Measurements from ENCODE around the gene EIF4H.
"Not testable (repeated sequence)": the region's sequence is repeated elsewhere in the genome, so short reads cannot be mapped to it uniquely, and the experiment has no call there.

EIF4H gene

GRCh38 chr7:74176555-74176954 lies 2.4 kb downstream of the EIF4H start:
- no peak for DNase-seq

DNA sequence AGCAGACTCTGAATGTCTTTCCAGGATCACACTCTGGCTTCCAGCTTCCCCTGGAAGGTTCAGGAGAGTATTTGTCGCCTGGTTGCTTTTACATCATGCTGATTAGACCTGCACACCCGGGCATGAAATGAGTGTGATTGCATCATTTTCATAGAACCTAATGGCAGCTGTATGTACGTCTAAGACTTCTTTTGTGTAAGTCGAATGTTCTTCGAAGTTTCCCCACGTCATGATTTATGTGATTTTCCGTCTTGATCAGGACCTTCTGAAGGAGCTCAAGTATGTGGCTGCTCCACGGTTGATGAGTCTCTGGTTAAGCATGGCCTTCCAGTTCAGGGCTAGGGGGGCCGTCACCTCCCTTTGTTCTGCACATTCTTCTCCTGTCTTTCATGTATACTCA lies 4.5 kb downstream of the EIF4H start:
- DNase-seq = no peak

- no peak for DNase-seq
Observed at GRCh38 chr7:74179935-74180604, 5.9 kb downstream of the EIF4H start.

DNA sequence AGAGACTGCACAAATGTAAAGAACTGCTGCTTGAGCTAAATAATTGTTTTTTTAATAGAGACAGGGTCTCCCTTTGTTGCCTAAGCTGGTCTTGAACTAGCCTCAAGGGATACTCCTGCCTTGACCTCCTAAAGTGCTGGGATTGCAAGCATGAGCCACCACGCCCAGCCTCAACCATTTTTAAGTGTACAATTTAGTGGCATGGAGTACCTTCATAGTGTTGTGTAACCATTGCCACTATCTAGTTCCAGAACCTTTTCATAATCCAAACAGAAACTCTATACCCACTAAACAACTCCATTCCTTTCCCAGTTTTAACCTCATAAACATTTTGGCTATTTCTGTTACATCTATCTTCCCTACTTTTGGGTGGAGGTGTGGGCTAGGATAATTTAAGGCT lies 6.7 kb downstream of the EIF4H start:
- DNase-seq = no peak

DNA sequence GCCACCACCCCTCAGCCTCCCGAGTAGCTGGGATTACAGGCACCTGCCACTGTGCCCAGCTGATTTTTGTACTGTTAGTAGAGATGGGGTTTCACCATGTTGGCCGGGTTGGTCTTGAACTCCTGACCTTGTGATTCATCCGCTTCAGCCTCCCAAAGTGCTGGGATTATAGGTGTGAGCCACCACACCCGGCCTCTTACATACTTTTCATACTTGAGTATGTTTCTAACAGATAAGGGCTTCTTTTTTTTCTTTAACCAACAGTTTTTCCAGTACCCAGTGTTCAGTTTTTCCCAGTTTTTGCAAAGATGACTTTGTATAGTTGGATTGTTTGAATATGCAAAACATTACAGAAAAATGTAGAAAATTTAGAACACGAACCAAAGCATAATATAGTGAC lies 7.7 kb downstream of the EIF4H start:
- no peak for DNase-seq

DNA sequence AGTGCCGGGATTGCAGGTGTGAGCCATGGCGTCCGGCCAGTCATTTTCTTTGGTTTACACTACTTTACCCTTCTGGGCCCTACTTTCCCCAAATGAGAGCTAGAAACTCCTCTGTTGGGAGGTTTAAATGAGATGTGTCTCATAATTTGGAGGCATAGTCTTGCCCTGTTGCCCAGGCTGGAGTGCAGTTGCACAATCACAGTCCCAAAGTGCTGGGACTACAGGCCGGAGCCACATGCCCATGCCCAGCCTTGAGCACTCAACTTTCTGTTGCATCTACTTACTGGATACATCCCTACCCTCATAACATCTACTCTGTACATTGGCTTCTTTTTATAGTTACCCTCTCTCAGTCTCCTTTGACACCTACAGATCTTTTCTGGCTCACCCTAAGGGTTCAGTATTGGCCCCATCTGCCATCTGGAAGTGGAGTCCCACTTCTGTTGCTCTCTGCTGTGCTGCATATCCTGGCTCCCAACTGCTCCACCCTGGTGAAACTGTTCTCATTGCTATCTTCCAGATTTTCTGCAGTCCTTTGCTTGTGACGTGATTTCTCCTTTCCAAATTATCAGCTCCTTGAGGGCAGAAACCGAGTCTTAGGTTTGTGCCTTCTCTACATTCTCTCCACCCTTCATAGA lies 8.4 kb downstream of the EIF4H start:
- no peak for DNase-seq

- DNase-seq = no peak
Observed at GRCh38 chr7:74183142-74183541, 9.0 kb downstream of the EIF4H start.

DNA sequence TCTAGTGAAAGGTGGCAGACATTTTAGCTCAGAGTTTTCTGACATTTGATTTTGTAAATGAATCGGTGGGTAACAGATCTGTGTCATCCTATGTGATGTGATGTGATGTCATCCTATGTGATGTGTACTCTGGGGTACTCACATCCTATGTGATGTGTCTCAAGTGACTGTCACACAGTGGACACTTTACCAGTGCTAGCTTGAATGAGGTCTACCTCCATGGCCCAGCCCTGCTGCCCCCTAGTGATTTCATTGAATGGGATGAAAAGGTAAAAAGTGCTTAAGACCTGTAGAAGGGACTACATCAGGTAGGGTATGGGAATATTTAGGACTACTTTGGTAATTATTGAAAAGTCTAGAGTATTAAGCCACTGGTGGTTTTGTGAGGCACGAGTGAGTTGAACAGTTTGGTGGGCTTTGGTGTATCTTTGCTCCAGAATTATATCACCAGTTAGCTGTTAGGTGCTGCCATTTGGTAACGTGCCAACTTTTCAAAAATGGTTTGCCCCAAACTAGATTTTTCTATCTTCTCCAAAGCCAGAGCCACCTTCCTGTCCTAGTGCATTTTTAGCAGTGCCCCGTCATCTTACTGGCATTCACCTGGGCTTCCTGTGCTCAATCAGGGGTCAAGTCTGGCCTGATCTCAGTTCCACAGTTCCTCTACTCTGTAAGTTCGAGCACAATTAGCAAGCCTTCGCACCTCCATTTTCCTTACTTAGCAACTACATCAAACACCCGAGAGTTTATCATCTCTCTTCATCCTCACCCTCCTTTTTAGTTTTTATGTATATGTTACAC lies 9.7 kb downstream of the EIF4H start:
- DNase-seq = no peak

- DNase-seq = no peak
Observed at GRCh38 chr7:74185016-74185415, 10.9 kb downstream of the EIF4H start.

DNA sequence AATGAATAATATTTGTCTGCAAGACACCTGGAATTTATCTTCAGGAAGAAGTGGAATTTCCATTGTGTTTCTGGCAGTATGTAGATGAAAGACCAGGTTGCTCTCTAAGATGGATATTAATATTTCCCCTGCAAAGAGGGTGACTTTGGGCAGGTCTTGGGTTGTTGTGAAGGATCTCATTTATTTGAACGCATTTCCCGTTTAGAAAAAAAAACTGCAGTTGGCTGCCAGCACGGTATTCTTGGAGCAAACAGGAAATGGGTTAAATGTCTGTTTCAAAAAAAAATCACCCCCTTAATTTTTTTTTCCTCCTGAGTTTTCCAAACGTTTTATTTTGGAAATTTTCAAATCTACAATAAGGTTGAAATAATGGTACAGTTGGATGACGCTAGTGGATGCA lies 11.5 kb downstream of the EIF4H start:
- no peak for DNase-seq

DNA sequence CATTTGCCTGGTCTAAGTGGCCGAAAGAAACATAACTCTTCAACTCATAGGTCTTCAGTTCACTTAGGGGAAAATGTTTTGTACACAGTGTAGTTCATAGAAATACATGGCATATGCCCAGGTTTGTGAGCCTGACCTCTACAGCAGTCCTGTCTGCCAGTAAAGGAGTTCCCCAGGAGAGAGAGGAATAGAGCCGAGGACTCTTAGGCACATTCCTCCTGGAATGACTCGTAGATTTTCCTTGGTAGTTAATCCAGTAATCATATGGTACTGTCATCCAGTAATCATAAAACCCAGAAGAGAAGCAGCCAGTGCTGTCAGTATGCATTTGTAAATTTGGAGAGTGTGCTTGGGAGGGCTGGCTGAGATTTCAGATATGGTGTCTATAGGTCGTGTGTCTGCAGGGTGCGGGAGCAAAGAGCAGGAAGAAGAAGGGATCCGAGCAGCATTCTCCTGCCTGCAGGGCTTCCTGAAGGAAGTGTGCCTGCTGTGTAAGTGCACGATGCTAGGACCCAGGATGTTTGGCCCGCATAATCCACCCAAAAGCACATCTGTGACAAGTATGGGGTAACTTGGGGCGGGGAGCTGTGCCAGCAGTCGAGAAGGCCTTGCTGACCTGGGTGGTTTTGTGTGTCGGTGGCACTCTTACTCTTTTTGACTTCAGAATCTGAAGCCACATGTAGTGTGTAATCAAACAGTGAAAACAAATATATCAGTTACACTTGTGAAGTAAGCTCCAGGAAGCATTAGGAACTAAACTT lies 13.9 kb downstream of the EIF4H start:
- DNase-seq = no peak

- no peak for DNase-seq
Observed at GRCh38 chr7:74190259-74190658, 16.1 kb downstream of the EIF4H start.

GRCh38 chr7:74191231-74191630 lies 17.1 kb downstream of the EIF4H start:
- DNase-seq = no peak

GRCh38 chr7:74193054-74193453 lies 18.9 kb downstream of the EIF4H start:
- no peak for DNase-seq

- DNase-seq = no peak
Observed at GRCh38 chr7:74193913-74194312, 19.8 kb downstream of the EIF4H start.

- DNase-seq = no peak
Observed at GRCh38 chr7:74194686-74195085, 20.5 kb downstream of the EIF4H start.

GRCh38 chr7:74195139-74195860 lies 21.1 kb downstream of the EIF4H start:
- not testable (repeated sequence) for DNase-seq

DNA sequence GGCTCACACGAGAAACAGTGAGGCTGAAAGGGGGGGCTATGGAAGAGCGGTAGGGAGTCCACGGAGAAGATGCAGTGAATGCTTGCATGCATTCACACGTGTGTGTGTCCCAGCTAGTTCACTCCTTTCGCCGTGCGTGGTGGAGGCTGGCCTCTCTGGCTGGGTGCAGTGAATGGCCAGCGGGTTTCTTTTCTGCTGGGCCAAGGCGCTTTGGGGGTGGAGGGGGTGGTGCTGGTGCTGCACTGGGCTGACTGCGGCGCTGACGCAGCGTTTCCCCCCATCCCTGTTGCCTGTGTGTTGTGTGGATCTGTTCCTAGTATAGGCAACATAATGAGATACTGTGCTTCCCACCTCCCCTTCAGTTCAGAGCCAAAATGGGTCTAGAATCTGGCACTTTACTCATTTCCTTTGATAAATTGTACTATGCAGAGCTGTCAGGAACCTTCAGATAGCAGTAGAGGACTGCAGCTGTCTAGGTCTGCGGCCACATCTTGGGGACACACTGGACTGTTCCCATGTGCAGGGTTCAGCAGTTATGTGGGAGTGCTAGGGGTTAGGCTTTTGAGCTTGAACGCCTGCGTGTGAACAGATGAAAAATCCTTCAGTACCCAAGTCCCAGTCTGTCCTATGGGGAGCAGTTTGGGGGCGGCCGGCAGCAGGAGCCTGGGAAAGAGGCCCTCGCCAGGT lies 22.0 kb downstream of the EIF4H start:
- DNase-seq = not testable (repeated sequence)

DNA sequence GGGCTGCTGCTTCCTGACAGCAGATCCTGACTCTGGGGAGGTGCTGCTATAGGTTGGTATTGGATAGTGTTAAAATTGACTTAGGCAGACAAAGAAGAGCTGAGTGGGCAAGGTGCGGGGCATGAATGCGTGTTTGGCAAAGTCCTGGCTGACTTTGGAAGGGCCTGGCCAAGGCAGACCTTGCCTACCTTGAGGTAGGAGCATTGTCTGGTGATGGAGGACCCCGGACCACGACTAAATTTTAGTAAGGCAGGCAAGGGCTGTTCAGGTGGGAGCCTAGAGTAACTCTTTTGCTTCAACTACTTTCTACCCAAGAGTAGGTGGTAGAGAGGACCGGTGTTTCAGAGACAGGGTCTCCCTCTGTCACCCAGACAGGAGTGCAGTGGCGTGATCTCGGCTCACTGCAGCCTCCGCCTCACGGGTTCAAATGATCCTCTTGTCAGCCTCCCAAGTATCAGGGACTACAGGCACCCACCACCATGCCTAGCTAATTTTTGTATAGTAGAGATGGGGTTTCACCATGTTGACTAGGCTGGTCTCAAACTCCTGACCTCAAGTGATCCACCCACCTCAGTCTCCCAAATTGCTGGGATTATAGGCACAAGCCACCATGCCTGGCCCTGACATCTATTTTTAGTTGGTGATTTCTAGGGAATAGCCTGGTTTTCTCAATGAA lies 23.4 kb downstream of the EIF4H start:
- DNase-seq = no peak

GRCh38 chr7:74199551-74200355 lies 25.6 kb downstream of the EIF4H start:
- DNase-seq = no peak
